Left renal pelvis (tissue), 4 donors: ENCODE results near the gene GDI2. TPM values are rescaled to one million over a fixed set of nuclear protein-coding genes. Genes with fewer than 3 reads are reported as not detected.
"Not testable (repeated sequence)": the region's sequence is repeated elsewhere in the genome, so short reads cannot be mapped to it uniquely, and the experiment has no call there.

Experiments
- DNase-seq, 4 donors: peaks; one replicate each; pipeline ENCODE4 v3.0.0-alpha.2; 2013; ENCODE audit warnings: low read depth in 4 of 4, low spot score in 3 of 4
- polyA plus RNA-seq, 4 donors: library from polyadenylated mRNA; unstranded; fragments of 120-200 nt; gene quantifications; one replicate each; pipeline ENCODE4 v1.2.1, GENCODE V29; 2013; ENCODE audit not compliant: insufficient read length in 4 of 4

GDI2 gene
- polyA plus RNA-seq, 4 donors = 274 to 388 (median 296) TPM

DNA sequence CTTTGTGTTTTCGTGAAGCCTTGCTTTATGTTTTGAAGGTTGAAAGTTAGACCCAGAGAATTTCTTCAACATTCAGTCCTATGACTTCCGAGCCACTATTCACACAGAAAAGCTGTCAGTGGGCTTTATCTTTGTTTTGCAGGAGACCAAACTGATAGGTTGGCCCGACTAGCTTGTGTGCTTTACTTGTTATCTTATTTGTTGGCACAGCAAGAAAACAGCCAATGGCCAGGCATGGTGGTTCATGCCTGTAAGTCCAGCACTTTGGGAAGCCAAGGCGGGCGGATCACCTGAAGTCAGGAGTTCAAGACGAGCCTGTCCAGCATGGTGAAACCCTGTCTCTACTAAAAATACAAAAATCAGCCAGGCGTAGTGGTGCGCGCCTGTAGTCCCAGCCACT lies 16.0 kb upstream of the GDI2 start:
- no peak for DNase-seq

DNA sequence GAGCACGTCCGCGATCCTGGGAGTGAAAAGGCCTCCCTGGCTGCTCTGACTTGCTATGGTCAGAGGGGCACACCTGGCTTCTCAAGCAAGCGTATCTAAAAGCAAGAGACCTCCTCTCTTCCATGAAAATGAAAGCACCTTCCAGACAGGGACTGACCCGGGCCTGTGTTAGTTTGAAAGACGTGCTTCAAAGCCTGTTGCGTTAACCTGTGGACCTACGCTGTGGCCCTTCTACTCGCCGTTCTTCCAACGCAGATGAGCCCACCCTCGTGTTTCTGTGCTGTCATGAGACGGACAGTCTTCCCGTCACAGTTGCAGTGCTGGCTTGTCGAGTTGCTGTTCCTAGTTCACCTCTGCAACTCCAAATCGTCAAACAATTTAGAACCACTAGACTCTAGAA lies 15.5 kb upstream of the GDI2 start:
- DNase-seq = no peak

DNA sequence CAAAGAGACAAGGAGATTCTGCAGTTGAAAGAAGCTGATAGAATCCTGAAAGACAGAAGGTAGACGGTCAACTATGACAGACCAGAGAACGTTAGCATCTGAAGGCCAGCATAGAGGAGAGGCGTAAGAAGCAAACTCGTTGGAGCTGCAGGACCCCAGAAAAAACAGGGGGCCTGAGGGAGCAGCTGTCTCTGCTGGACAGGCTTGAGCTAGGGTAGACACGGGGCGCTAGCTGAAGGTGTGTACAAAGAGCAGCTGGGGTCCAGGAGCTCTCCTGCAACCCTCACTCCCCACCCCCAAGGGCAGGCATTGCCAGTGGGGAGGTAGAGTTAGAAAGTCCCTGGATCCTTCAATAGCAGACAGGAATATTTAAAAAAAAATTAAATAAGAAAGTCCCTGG lies 14.6 kb upstream of the GDI2 start:
- no peak for DNase-seq

DNA sequence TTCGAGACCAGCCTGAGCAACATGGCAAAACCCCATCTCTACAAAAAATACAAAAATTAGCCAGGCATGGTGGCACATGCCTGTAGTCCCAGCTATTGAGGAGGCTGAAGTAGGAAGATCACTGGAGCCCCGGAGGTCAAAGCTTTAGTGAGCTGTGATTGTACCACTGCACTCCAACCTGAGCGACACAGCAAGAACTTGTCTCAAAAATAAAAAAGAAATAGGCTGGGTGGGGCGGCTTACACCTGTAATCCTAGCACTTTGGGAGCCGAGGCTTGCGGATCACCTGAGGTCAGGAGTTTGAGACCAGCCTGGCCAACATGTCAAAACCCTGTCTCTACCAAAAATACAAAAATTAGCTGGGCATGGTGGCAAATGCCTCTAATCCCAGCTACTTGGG lies 13.3 kb upstream of the GDI2 start:
- not testable (repeated sequence) for DNase-seq

DNA sequence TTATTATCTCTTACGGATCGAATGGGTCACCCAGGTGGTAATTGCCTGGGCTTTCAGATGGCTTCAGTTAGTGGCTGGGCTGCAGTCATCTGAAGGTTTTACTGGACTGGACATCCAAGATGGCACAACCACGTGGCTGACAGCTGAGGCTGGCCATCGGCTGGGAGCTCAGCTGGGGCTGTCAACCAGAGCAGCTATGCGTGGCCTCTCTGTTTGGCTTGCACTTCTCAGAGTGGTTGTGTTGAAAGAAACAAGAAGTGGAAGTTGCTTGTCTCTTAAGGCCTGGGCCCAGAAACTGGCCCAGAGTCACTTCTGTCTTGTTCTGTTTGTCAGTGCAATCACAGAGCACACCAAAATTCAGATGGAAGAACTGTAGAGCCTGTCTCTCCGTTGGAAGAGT lies 5.7 kb upstream of the GDI2 start:
- DNase-seq = no peak

DNA sequence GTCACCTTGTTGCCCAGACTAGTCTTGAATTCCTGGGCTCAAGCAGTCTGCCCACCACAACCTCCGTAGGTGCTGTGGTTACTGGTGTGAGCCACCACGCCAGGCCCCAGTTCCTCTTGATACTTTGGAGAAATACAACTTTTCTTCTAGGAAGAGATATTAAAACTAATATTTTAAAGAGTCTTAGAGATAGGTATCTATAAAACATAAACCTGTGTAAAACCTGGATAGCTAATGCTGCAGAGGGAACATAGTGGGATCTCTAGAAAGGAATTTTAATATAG lies 4.8 kb upstream of the GDI2 start:
- no peak for DNase-seq

DNA sequence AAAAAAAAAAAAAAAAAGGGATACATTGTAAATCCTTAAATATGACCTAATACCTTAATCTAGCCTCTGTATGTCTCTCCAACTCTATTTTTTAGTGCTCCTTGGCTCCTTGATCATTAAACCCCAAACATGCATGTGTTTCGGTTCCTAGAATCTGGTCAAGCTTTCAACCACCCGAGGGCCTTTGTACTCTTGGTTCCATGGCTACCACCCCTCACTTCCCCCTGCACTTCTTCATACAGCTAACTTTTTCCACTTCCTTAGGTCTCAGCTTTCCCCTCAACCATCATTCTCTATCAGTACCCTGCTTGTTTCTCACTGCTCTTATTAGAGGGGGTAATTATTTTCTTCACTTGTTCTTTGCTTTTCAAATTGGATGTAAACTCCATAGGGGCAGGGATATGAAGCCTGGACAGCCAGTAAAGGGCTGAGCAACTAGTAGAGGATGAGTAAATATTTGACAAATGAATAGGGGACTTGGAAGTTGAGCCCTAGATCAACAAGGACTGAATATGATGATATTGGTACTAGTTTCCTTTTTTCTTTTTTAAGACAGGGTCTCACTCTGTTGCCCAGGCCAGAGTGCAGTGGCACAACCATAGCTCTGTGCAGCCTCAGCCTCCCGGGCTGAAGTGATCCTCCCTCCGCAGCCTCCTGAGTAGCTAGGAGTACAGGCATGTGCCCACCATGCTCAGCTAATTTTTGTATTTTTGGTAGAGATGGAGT lies 4.3 kb upstream of the GDI2 start:
- DNase-seq = no peak

DNA sequence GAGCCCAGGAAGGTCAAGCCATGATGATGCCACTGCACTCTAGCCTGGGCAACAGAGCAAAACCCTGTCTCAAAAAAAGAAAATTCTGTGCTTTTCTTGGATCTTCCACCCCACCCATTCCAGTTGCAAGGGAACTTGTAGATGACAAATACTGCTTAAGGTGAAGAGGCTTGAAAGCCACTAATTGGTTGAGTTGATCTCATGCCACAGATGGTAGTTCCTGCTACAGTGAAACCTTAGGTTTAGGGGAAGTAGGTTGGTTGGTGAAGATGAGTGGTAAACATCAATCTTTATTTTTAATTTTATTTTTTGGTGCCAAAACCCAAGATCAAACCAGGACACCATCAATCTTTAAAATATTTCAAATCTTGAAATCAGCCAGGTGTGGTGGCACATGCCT lies 2.9 kb upstream of the GDI2 start:
- no peak for DNase-seq

DNA sequence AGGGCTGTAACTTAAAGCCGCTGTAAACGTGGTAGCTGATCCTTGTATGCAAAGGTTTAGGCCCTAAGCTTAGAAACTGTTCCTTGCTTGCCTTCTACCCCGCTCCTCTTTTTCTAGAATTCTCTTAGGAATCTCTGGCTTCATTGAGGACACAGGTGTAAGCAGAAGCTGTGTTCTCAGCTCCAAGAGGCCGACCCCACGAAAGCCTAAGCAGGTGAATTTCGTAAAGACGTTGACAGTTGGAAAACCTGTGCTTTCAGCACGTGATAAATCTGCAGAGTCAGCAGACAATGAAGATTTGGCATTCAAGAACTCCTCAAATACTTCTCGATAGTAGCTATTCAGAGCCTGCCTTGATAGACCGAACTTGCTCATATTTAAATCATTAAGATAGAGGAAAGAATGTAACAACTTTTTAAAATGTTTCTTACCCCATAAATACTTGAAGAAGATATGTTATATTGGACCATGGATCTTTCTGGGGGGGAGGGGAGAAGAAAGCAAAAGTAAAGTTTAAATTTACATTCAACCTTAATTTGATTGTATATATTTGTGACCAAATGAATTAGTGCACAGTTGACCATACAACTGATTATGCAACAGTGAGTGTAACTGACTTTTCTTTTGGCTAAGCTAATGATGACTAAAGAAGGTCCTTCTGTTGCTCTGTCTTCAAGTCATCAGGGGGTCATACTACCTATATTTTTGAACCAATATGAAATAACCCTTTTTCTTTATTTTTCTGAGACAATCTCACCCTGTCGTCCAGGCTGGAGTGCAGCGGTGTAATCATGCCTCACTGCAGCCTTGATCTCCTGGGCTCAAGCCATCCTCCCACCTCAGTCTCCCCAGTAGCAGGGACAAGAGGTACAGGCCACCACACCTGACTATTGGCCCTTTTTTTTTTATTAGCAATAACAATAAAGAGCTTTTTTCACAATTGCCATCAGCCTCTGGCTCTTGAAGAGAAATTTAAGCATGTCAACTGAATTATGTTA lies 1.2 kb upstream of the GDI2 start:
- DNase-seq = peak in 1 of 4 donors; percentile 23

DNA sequence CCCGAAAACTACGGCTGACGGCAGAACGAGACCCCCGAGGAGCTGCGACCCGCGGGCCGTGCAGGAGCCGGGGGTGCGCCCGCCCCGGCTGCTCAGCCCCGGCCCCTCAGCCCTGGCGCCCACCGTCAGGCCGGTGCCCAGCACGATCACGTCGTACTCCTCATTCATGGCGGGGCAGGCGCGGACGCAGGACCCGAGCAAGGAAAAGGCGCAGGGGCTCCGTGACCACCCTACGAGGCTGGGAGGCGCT lies 218 bp downstream of the GDI2 start:
- no peak for DNase-seq

DNA sequence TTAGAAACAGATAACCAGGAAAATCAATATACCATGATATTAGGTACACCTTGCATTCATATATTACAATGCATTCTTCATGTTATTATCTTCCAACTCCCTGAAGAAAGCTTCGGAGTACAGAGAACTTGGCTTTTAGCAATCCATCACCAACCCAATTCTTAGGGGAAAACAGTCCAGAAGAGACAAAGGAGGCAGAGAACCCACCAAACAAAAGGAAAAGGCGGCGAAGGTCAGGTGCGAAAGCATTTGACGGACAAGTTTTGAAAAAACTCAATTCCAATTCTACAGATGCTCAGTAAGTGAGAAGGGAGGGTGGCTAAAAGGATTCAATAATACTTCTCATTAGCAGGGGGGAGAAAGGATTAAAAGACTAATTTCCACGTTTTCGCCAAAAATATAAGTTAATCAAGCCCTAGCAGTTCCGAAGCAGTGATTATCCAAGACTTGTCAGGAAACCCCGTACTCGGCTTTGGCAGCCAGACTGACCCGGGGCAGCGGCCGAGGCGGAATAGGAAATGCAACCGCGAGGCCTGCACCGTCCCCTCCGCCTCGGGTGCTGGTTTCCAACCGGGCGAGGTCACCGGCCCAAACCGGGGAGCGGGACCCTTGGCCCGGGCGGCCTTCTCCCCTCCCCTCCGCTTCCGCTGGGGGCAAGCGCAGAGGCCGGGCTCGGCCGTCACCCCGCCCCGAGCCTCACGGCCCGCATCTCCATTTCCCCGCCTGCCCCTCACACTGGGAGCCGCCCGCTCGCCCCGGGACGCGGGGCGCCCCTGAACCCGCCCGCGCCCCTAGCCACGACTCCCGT lies 747 bp downstream of the GDI2 start:
- peak in 3 of 4 donors; percentile 6 to 31 (median 17) for DNase-seq

DNA sequence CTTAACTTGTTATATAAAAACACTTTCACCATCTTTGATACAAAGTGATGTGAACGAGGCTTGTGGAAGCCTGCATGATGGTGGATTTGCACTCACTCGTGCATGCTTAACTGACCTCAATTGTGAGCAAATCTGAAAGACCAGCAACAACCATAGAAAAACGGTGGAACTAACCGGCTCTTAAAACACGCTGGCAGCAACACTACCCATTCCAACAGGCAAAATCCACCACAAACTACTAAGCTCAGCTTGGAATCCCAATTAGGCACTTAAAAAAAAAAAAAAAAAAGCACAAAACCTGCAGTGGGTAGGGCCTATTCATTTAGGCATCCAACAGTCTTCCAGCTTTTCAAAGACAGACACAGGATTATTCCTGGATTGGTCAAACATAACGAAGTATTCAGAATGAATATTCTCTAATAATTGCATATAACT lies 1.8 kb downstream of the GDI2 start:
- peak in 1 of 4 donors; percentile 14 for DNase-seq

DNA sequence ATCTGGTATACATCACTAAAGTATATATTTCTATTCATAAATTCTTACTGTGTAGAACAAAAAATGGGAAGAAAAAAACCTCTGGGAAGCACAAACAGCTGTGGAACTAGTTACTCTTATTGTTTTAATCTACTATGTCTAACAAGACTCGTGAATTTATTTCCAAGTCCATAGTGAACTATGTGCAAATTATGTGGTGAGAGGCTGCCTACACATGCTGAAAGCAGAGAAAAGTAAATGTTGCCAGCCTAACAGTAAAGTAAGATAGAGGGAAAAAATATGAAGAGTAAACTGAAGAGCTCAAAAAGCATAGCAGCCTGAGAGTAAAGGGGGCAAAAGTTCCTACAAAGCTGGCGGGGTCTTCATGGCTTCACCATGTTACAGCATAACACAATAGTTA lies 3.0 kb downstream of the GDI2 start:
- no peak for DNase-seq

DNA sequence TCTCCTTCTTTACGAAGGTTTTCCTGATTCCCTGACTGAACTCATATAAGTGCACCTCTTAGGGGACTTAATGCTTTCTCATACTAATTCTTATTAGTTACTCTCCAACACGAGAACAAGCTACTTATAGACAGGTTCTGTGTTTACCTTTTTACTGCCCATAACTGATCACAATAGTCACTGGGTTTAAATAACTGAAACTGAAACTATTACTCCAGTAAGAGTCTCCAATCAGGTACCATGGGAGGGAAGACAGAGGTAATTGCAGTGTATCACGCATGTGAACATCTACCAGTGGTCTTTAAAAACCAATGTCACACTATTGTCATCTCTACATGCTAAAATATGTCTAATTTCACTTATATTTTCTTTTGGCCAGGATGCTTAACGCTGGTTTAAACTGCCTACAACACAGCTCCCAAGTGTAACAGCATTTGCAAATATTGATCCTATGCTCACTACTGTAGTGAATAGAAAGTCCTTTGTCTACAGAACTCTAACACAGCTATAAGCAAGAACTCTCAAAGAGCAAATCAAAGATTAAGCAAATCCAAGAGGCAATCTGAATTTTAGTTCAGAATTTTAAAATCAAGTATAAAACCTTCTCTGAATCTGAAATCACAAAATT lies 3.6 kb downstream of the GDI2 start:
- DNase-seq = no peak

DNA sequence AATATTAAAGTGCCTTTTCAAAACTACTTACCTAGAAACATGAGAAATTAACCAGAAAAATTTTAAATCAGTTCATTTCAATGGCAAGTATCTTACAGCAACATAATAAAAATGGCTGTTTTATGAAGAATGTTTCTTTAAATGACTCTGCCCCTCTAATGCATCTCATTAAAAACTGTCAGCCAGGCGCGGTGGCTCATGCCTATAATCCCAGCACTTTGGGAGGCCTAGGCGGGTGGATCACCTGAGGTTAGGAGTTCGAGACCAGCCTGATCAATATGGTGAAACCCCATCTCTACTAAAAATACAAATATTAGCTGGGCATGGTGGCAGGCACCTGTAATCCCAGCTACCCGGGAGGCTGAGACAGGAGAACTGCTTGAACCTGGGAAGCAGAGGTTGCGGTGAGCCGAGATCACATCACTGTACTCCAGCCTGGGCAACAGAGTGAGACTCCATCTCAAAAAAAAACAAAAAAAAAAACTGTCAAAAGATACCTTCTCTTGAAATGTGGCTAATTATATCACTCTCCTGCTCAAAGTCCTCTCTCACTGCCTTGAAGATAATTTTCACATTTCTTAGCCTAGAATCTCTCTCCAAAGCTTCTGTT lies 4.3 kb downstream of the GDI2 start:
- DNase-seq = not testable (repeated sequence)

DNA sequence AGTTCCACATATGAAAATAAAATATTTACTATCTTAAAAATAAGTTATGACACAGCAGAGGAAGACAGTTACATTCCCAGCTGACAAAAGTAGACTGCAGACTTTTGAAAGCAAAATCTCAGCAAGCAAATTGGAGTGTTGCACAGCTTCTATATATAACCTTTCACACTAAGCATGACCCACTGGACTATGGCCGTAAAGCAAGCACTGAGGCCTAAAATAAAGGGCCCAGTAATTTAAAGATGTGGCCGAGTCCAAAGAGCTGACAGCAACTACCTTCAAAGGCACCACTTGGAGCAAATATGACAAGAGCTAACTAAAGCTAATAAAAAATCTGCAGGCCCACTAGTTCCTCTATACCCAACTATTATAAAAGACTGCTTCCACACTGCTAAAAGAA lies 6.5 kb downstream of the GDI2 start:
- DNase-seq = no peak

DNA sequence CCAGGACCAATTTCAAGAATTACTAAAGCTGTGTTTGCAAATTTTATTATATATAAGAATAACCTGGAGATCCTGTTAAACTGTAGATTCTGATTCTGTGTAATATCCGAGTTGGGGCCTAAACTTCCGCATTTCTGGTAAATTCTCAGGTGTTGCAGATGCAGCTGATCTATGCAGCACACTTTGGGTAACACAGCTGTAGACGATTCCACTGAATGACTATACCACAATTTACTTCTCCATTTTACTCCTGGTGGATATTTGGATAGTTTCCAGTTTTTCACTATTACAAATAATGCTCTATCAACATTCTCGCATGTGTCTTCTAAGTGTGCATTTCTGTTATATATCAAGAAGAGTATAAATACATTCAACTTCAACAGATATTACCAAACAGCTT lies 7.5 kb downstream of the GDI2 start:
- DNase-seq = no peak

DNA sequence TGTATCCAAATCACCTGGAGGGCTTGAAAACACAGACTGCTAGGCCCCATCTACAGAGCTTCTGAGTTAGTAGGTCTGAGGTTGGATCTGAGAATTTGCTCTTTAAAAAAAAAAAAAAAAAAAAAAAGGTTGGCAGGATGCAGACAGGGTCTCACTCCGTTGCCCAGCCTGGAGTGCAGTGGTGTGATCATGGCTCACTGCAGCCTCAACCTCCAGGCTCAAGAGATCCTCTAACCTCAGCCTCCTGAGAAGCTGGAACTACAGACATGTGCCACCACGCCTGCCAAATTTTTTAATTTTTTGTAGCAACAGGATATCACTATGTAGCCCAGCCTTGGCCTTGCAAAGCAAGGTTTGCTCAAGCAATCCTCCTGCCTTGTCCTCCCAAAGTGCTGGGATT lies 8.0 kb downstream of the GDI2 start:
- no peak for DNase-seq

DNA sequence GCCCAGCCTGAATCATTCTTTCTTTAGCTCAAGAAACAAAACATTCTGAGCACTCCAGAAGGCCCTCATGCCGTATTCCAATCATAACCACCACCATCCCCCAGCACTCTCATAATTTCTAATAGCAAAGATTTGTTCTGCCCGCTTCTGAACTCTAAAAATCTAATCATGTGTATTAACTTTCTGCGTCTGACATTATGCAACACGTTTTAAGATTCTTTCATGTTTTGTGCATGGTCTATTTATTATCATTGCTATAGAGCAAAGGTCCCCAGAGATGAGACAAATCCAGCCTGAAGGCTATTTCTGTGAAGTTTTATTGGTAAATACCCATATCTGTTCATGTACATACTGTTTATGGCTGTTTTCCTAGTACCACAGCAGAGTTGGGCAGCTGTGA lies 8.8 kb downstream of the GDI2 start:
- no peak for DNase-seq

DNA sequence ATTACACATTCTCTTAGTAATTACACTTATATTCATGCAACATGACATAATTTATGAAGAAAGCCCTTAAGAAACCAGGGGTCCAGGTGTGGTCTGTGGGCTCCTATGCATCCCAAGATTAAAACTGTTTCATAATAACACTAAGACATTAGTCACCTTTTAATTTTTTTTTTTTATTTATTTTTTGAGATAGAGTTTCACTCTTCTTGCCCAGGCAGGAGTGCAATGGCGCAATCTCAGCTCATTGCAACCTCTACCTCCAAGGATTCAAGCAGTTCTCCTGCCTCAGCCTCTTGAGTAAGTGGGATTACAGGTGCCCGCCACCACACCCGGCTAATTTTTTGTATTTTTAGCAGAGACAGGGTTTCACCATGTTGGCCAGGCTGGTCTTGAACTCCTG lies 12.5 kb downstream of the GDI2 start:
- DNase-seq = no peak

DNA sequence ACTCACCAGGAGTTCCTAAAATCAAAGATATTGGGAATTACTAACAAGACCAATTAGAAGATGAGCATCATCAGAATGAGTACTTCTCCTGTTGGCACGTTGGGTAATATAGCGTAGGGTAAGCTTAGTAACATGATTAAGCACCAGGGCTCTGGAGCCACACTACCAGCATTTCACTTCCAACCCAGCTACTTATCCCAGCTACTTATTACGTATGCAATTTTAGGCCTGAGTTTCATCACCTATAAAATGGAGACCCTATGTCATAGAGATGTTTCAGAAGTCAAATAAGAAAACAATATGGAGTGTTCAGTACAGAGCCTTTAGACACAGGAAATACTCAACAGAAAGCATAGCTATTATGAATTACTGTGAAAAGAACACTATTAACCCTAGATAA lies 19.0 kb downstream of the GDI2 start:
- no peak for DNase-seq
